Sigmoid colon (tissue), 7 donors: ENCODE data around the gene CELF1. TPM values are rescaled to one million over a fixed set of nuclear protein-coding genes. Genes with fewer than 3 reads are reported as not detected.
A peak's percentile ranks its signal among the peaks of the same experiment; 100 is the strongest.

Source experiments
- DNase-seq: peaks from one replicate; pipeline ENCODE4 v3.0.0-alpha.2; 2019
- H3K27ac ChIP-seq, 4 donors: fragments of 200-600 bp; sonication (generic); one replicate each; pipeline ENCODE4 v1.5.1; 2016 to 2019; ENCODE audit warnings: mild to moderate bottlenecking in 1 of 4
- H3K27me3 ChIP-seq, 3 donors: fragments of 200-600 bp; sonication (generic); one replicate each; pipeline ENCODE4 v1.5.1; 2019; ENCODE audit warnings: mild to moderate bottlenecking in 1 of 3
- H3K36me3 ChIP-seq, 4 donors: fragments of 200-600 bp; sonication (generic); one replicate each; pipeline ENCODE4 v1.5.1; 2016 to 2019
- H3K4me1 ChIP-seq, 4 donors: fragments of 200-600 bp; sonication (generic); one replicate each; pipeline ENCODE4 v1.5.1; 2017 to 2019
- H3K4me3 ChIP-seq, 4 donors: fragments of 200-600 bp; sonication (generic); one replicate each; pipeline ENCODE4 v1.5.1; 2017 to 2019; ENCODE audit warnings: mild to moderate bottlenecking in 2 of 4, moderate library complexity in 1 of 4
- H3K9me3 ChIP-seq, 4 donors: fragments of 200-600 bp in 3 of 4; sonication (generic) in 3 of 4; one replicate each; pipeline versions ENCODE4 v1.5.1 to v1.6.1; 2013 to 2019
- CTCF ChIP-seq, 4 experiments: fragments of 450-650 bp in 3 of 4; fragments of 200-600 bp in 1 of 4; IDR thresholded peaks; one replicate each; pipeline ENCODE4 v1.5.1; 2016 to 2019; ENCODE audit warnings: antibody characterized with exemption in 4 of 4, mild to moderate bottlenecking in 3 of 4, moderate library complexity in 2 of 4
- EP300 ChIP-seq, 4 donors: sonication (generic); formaldehyde crosslinking; IDR thresholded peaks; one replicate each; pipeline ENCODE4 v1.6.1; 2017; ENCODE audit warnings: antibody characterized with exemption in 4 of 4
- POLR2A ChIP-seq, 2 donors: fragments of 450-650 bp; IDR thresholded peaks; one replicate each; pipeline ENCODE4 v1.6.1; 2016; ENCODE audit warnings: antibody characterized with exemption in 2 of 2, mild to moderate bottlenecking in 2 of 2, moderate library complexity in 2 of 2
- POLR2AphosphoS5 ChIP-seq, 4 donors: sonication (generic); formaldehyde crosslinking; IDR thresholded peaks; one replicate each; pipeline ENCODE4 v1.6.1; 2017; ENCODE audit warnings: antibody characterized with exemption in 4 of 4
- WGBS, 2 donors: extraction: QIAGEN DNeasy Blood & Tissue Kit; methylation state at CpG; one replicate each; pipeline ENCODE4 v1.1.7; 2013; 5-methylcytosine and 5-hydroxymethylcytosine counted together
- intact Hi-C: fragments of 100-400 bp; cut with DNase I; formaldehyde crosslinking; loops from one replicate; pipeline ENCODE4 v1.15.1; 2023
- polyA plus RNA-seq, 3 donors: library from polyadenylated mRNA; stranded (reverse); fragments of 200-250 nt; gene quantifications; one replicate each; pipeline ENCODE4 v1.2.3, GENCODE V29; 2013
- total RNA-seq, 4 donors: library from RNA; depleted of rRNA; stranded (reverse); fragments of >200 nt; gene quantifications; one replicate each; pipeline ENCODE4 v1.1.0, GENCODE V29; 2016
- donor health status: healthy with polysubstance abuse.
- donor health status: Bipolar disorder and iron deficiency.
- donor health status: healthy.

Gene CELF1
- total and polyA plus RNA-seq, 7 donors, result 9.0 to 188 (median 87.2) TPM

- H3K27me3 ChIP-seq, result no peaks in the 10 kb centered on the region
- WGBS, 2 donors, result 38 to 63% methylated on average over 1 of the region's 1 CpG
- peak overlapping the region in 3 of 4 donors; percentile 33 to 56 (median 52) for H3K27ac ChIP-seq
- H3K4me1 ChIP-seq, result peaks cover 0 to 87% (median 73%) of the 10 kb centered on the region in 4 donors
- DNase-seq, result no peak
- intact Hi-C loops, result no loop called here
- TF ChIP-seq CTCF (IDR thresholded peaks at IDR 0.05), result no peak
- no peak for TF ChIP-seq EP300 (IDR thresholded peaks at IDR 0.05)
- no peak for TF ChIP-seq POLR2AphosphoS5 (IDR thresholded peaks at IDR 0.05)
- no peak for TF ChIP-seq POLR2A (IDR thresholded peaks at IDR 0.05)
- no peaks in the 10 kb centered on the region for H3K36me3 ChIP-seq
- H3K9me3 ChIP-seq, result no peaks in the 10 kb centered on the region
- H3K4me3 ChIP-seq, result no peak overlapping the region
Measured at GRCh38 chr11:47507563-47508239, 45.2 kb downstream of the CELF1 start.

GRCh38 chr11:47506795-47507562 lies 46.0 kb downstream of the CELF1 start:
- no peak for DNase-seq
- Histone ChIP-seq H3K9me3 (no peaks in the 10 kb centered on the region), H3K4me1 (peaks cover 0 to 84% (median 72%) of the 10 kb centered on the region in 4 donors), H3K36me3 (no peaks in the 10 kb centered on the region), H3K27me3 (no peaks in the 10 kb centered on the region), H3K27ac (peak overlapping the region in 3 of 4 donors; percentile 33 to 56 (median 52)), H3K4me3 (no peak overlapping the region)
- intact Hi-C loops, result no loop called here
- WGBS, 2 donors, result 51 to 72% methylated on average over 10 of the region's 10 CpGs
- no peak for TF ChIP-seq EP300 (IDR thresholded peaks at IDR 0.05)
- TF ChIP-seq POLR2A (IDR thresholded peaks at IDR 0.05), result no peak
- no peak for TF ChIP-seq POLR2AphosphoS5 (IDR thresholded peaks at IDR 0.05)
- TF ChIP-seq CTCF (IDR thresholded peaks at IDR 0.05), result no peak

GRCh38 chr11:47506373-47506772 lies 46.6 kb downstream of the CELF1 start:
- H3K4me3 ChIP-seq, result no peak overlapping the region
- no peaks in the 10 kb centered on the region for H3K36me3 ChIP-seq
- no peaks in the 10 kb centered on the region for H3K27me3 ChIP-seq
- 92 to 97% methylated on average over 8 of the region's 8 CpGs for WGBS, 2 donors
- intact Hi-C loops, result no loop called here
- H3K27ac ChIP-seq, result peak overlapping the region in 3 of 4 donors; percentile 33 to 52 (median 39)
- TF ChIP-seq EP300 (IDR thresholded peaks at IDR 0.05) (no peak), POLR2AphosphoS5 (IDR thresholded peaks at IDR 0.05) (no peak), POLR2A (IDR thresholded peaks at IDR 0.05) (no peak), CTCF (IDR thresholded peaks at IDR 0.05) (no peak)
- H3K4me1 ChIP-seq, result peaks cover 0 to 84% (median 72%) of the 10 kb centered on the region in 4 donors
- no peaks in the 10 kb centered on the region for H3K9me3 ChIP-seq
- no peak for DNase-seq

- WGBS, 2 donors, result 78 to 94% methylated on average over 1 of the region's 1 CpG
- H3K27me3 ChIP-seq, result no peaks in the 10 kb centered on the region
- peaks cover 0 to 88% (median 73%) of the 10 kb centered on the region in 4 donors for H3K4me1 ChIP-seq
- TF ChIP-seq EP300 (IDR thresholded peaks at IDR 0.05) (no peak), POLR2AphosphoS5 (IDR thresholded peaks at IDR 0.05) (no peak), CTCF (IDR thresholded peaks at IDR 0.05) (no peak), POLR2A (IDR thresholded peaks at IDR 0.05) (no peak)
- no peak overlapping the region for H3K4me3 ChIP-seq
- no peak overlapping the region for H3K27ac ChIP-seq
- no peak for DNase-seq
- no peaks in the 10 kb centered on the region for H3K36me3 ChIP-seq
- no peaks in the 10 kb centered on the region for H3K9me3 ChIP-seq
- intact Hi-C loops, result no loop called here
Measured at GRCh38 chr11:47504910-47505309, 48.0 kb downstream of the CELF1 start.
